Karpas-422 (cell line): Measurements from ENCODE around the gene CAPZB. TPM values are rescaled to one million over a fixed set of nuclear protein-coding genes. Genes with fewer than 3 reads are reported as not detected.

ENCODE experiments used
- DNase-seq: peaks from one replicate; pipeline ENCODE4 v3.0.0-alpha.2; 2015
- H2AFZ ChIP-seq: fragments of 200-600 bp; sonication (generic); 2 replicates; pipeline ENCODE4 v1.6.1; 2014; ENCODE audit warnings: antibody characterized with exemption, low read length, mixed read lengths
- H3K27ac ChIP-seq: fragments of 200-600 bp; sonication (generic); 2 replicates; pipeline ENCODE4 v1.5.1; 2014; ENCODE audit warnings: mild to moderate bottlenecking, low read length, moderate library complexity
- H3K27me3 ChIP-seq: fragments of 200-600 bp; sonication (generic); 2 replicates; pipeline ENCODE4 v1.6.1; 2014; ENCODE audit warnings: low read length, mixed read lengths
- H3K36me3 ChIP-seq: fragments of 200-600 bp; sonication (generic); 2 replicates; pipeline ENCODE4 v1.6.1; 2014; ENCODE audit warnings: low read length, mixed read lengths; ENCODE audit not compliant: insufficient read depth
- H3K4me1 ChIP-seq: fragments of 200-600 bp; sonication (generic); 2 replicates; pipeline ENCODE4 v1.6.1; 2014; ENCODE audit warnings: mild to moderate bottlenecking, low read length, mixed read lengths
- H3K4me2 ChIP-seq: fragments of 200-600 bp; sonication (generic); 2 replicates; pipeline ENCODE4 v1.6.1; 2014; ENCODE audit warnings: low read length, low read depth, mild to moderate bottlenecking; ENCODE audit not compliant: poor library complexity, severe bottlenecking
- H3K4me3 ChIP-seq: fragments of 200-600 bp; sonication (generic); 2 replicates; pipeline ENCODE4 v1.5.1; 2014; ENCODE audit warnings: mild to moderate bottlenecking, antibody characterized with exemption, low read length, mixed read lengths
- H3K79me2 ChIP-seq: fragments of 200-600 bp; sonication (generic); 2 replicates; pipeline ENCODE4 v1.6.1; 2014; ENCODE audit warnings: mild to moderate bottlenecking, low read length, mixed read lengths
- H3K9ac ChIP-seq: fragments of 200-600 bp; sonication (generic); 2 replicates; pipeline ENCODE4 v1.6.0; 2014; ENCODE audit warnings: low read length
- H3K9me2 ChIP-seq: fragments of 200-600 bp; sonication (generic), shearing (Covaris generic); replicated peaks from 2 replicates; pipeline ENCODE4 v1.6.0; 2014; ENCODE audit warnings: mild to moderate bottlenecking, low read length, moderate library complexity; ENCODE audit not compliant: insufficient read depth
- H3K9me3 ChIP-seq: fragments of 300-700, 200-600 bp; sonication (generic); 2 replicates; pipeline ENCODE4 v1.6.1; 2014; ENCODE audit warnings: low read length, mixed read lengths
- H4K20me1 ChIP-seq: fragments of 200-600 bp; sonication (generic); 2 replicates; pipeline ENCODE4 v1.6.1; 2014; ENCODE audit warnings: mild to moderate bottlenecking, antibody characterized with exemption, low read length, low read depth; ENCODE audit not compliant: insufficient read depth
- total RNA-seq: library from RNA; depleted of rRNA; stranded (reverse); fragments of >200 nt; shearing (Covaris generic); gene quantifications from 2 replicates; pipeline ENCODE4 v1.2.3, GENCODE V29; 2014; ENCODE audit warnings: low replicate concordance

CAPZB gene
- total RNA-seq, 1 experiment from 2014 or later = 55.5 TPM

GRCh38 chr1:19377812-19378718 lies 107.3 kb downstream of the CAPZB start:
- Histone ChIP-seq H3K27me3 (no peaks in the 10 kb centered on the region), H2AFZ (no peak overlapping the region), H3K4me1 (no peaks in the 10 kb centered on the region), H3K27ac (no peak overlapping the region), H3K9ac (no peak overlapping the region), H3K79me2 (peaks cover 12% of the 10 kb centered on the region), H3K4me2 (no peak overlapping the region), H3K9me3 (no peaks in the 10 kb centered on the region), H3K9me2 (no peaks in the 10 kb centered on the region), H3K36me3 (peaks cover 35% of the 10 kb centered on the region), H4K20me1 (no peaks in the 10 kb centered on the region), H3K4me3 (no peak overlapping the region)
- DNase-seq = no peak

- Histone ChIP-seq H2AFZ (no peak overlapping the region), H3K27ac (no peak overlapping the region), H3K36me3 (peaks cover 27% of the 10 kb centered on the region), H3K4me3 (no peak overlapping the region), H3K9me3 (no peaks in the 10 kb centered on the region), H3K4me2 (no peak overlapping the region), H3K27me3 (no peaks in the 10 kb centered on the region), H3K4me1 (no peaks in the 10 kb centered on the region), H3K79me2 (peaks cover 13% of the 10 kb centered on the region), H3K9me2 (no peaks in the 10 kb centered on the region), H3K9ac (no peak overlapping the region), H4K20me1 (no peaks in the 10 kb centered on the region)
- DNase-seq = no peak
Observed at GRCh38 chr1:19376428-19377372, 108.6 kb downstream of the CAPZB start.

- no peaks in the 10 kb centered on the region for H3K27me3 ChIP-seq
- H3K9me3 ChIP-seq = no peaks in the 10 kb centered on the region
- peaks cover 27% of the 10 kb centered on the region for H3K36me3 ChIP-seq
- H3K4me1 ChIP-seq = no peaks in the 10 kb centered on the region
- no peak overlapping the region for H3K9ac ChIP-seq
- no peaks in the 10 kb centered on the region for H4K20me1 ChIP-seq
- H3K79me2 ChIP-seq = peaks cover 19% of the 10 kb centered on the region
- H3K27ac ChIP-seq = no peak overlapping the region
- no peak for DNase-seq
- no peak overlapping the region for H3K4me3 ChIP-seq
- H2AFZ ChIP-seq = no peak overlapping the region
- no peaks in the 10 kb centered on the region for H3K9me2 ChIP-seq
- no peak overlapping the region for H3K4me2 ChIP-seq
Observed at GRCh38 chr1:19375631-19376400, 109.5 kb downstream of the CAPZB start.

- Histone ChIP-seq H3K27ac (no peak overlapping the region), H3K79me2 (peaks cover 28% of the 10 kb centered on the region), H3K9ac (no peak overlapping the region), H3K36me3 (peaks cover 27% of the 10 kb centered on the region), H4K20me1 (no peaks in the 10 kb centered on the region), H3K27me3 (no peaks in the 10 kb centered on the region), H3K4me2 (no peak overlapping the region), H3K9me3 (no peaks in the 10 kb centered on the region), H2AFZ (no peak overlapping the region), H3K4me1 (no peaks in the 10 kb centered on the region), H3K4me3 (no peak overlapping the region), H3K9me2 (no peaks in the 10 kb centered on the region)
- DNase-seq = no peak
Observed at GRCh38 chr1:19374926-19375325, 110.4 kb downstream of the CAPZB start.

GRCh38 chr1:19374083-19374801 lies 111.1 kb downstream of the CAPZB start:
- Histone ChIP-seq H3K27ac (no peak overlapping the region), H2AFZ (no peak overlapping the region), H3K9ac (no peak overlapping the region), H3K9me3 (no peaks in the 10 kb centered on the region), H3K79me2 (peaks cover 34% of the 10 kb centered on the region), H3K27me3 (no peaks in the 10 kb centered on the region), H3K4me2 (no peak overlapping the region), H3K4me1 (no peaks in the 10 kb centered on the region), H3K9me2 (no peaks in the 10 kb centered on the region), H3K36me3 (peaks cover 23% of the 10 kb centered on the region; the same call in 1 of the 2 replicates), H3K4me3 (no peak overlapping the region), H4K20me1 (no peaks in the 10 kb centered on the region)
- peak; percentile 71 for DNase-seq

- H3K27ac ChIP-seq = no peak overlapping the region
- H3K79me2 ChIP-seq = peaks cover 41% of the 10 kb centered on the region
- H3K9me3 ChIP-seq = no peaks in the 10 kb centered on the region
- H3K4me3 ChIP-seq = no peak overlapping the region
- H3K4me2 ChIP-seq = no peak overlapping the region
- DNase-seq = no peak
- no peaks in the 10 kb centered on the region for H3K27me3 ChIP-seq
- H3K9me2 ChIP-seq = no peaks in the 10 kb centered on the region
- H2AFZ ChIP-seq = no peak overlapping the region
- H3K4me1 ChIP-seq = no peaks in the 10 kb centered on the region
- no peak overlapping the region for H3K9ac ChIP-seq
- no peaks in the 10 kb centered on the region for H4K20me1 ChIP-seq
- peaks cover 20% of the 10 kb centered on the region; the same call in 1 of the 2 replicates for H3K36me3 ChIP-seq
Observed at GRCh38 chr1:19373211-19374082, 111.9 kb downstream of the CAPZB start.

GRCh38 chr1:19372602-19373001 lies 112.7 kb downstream of the CAPZB start:
- peaks cover 41% of the 10 kb centered on the region for H3K79me2 ChIP-seq

More at GRCh38 chr1:19372602-19373001, 112.7 kb downstream of the CAPZB start:
- H2AFZ ChIP-seq = no peak overlapping the region
- no peaks in the 10 kb centered on the region for H3K27me3 ChIP-seq
- no peak overlapping the region for H3K4me2 ChIP-seq
- no peak overlapping the region for H3K9ac ChIP-seq
- H3K4me1 ChIP-seq = no peaks in the 10 kb centered on the region
- no peak overlapping the region for H3K27ac ChIP-seq
- H3K9me3 ChIP-seq = no peaks in the 10 kb centered on the region
- no peaks in the 10 kb centered on the region for H4K20me1 ChIP-seq
- no peaks in the 10 kb centered on the region for H3K9me2 ChIP-seq
- H3K4me3 ChIP-seq = no peak overlapping the region
- H3K36me3 ChIP-seq = peaks cover 12% of the 10 kb centered on the region; the same call in 1 of the 2 replicates
- no peak for DNase-seq
